ENCODE measurements around the gene PDLIM5. TPM values are rescaled to one million over a fixed set of nuclear protein-coding genes. Genes with fewer than 3 reads are reported as not detected.

PDLIM5 gene
- total RNA-seq, 1 donor from 2014 or later: 60.7 TPM

- Mint-ChIP-seq H3K4me1 (peaks cover 3% of the 10 kb centered on the region), H3K36me3 (no peaks in the 10 kb centered on the region), H3K27me3 (ENCODE audit: low read depth) (no peaks in the 10 kb centered on the region), H3K4me3 (no peak overlapping the region), H3K27ac (no peak overlapping the region), H3K9me3 (no peaks in the 10 kb centered on the region)
- no peak for DNase-seq (ENCODE audit: low spot score in 2 of 2, unreplicated experiment in 2 of 2)
- TF ChIP-seq CTCF (IDR thresholded peaks at IDR 0.05; ENCODE audit: unreplicated experiment): no peak
Observed at GRCh38 chr4:94582517-94582916, 130.8 kb downstream of the PDLIM5 start.

GRCh38 chr4:94583914-94584641 lies 132.3 kb downstream of the PDLIM5 start:
- peaks cover 3% of the 10 kb centered on the region for H3K4me1 Mint-ChIP-seq
- no peak overlapping the region for H3K27ac Mint-ChIP-seq
- H3K4me3 Mint-ChIP-seq: no peak overlapping the region
- H3K36me3 Mint-ChIP-seq: peaks cover 1% of the 10 kb centered on the region
- no peak for TF ChIP-seq CTCF (IDR thresholded peaks at IDR 0.05; ENCODE audit: unreplicated experiment)
- DNase-seq (ENCODE audit: low spot score in 2 of 2, unreplicated experiment in 2 of 2): no peak
- H3K9me3 Mint-ChIP-seq: no peaks in the 10 kb centered on the region
- H3K27me3 Mint-ChIP-seq (ENCODE audit: low read depth): no peaks in the 10 kb centered on the region

GRCh38 chr4:94588896-94589693 lies 137.4 kb downstream of the PDLIM5 start:
- DNase-seq (ENCODE audit: low spot score in 2 of 2, unreplicated experiment in 2 of 2): no peak
- peaks cover 6% of the 10 kb centered on the region for H3K9me3 Mint-ChIP-seq
- no peak for TF ChIP-seq CTCF (IDR thresholded peaks at IDR 0.05; ENCODE audit: unreplicated experiment)
- no peak overlapping the region for H3K27ac Mint-ChIP-seq
- H3K36me3 Mint-ChIP-seq: peaks cover 14% of the 10 kb centered on the region
- no peaks in the 10 kb centered on the region for H3K27me3 Mint-ChIP-seq (ENCODE audit: low read depth)
- no peak overlapping the region for H3K4me3 Mint-ChIP-seq
- H3K4me1 Mint-ChIP-seq: no peaks in the 10 kb centered on the region

GRCh38 chr4:94590493-94590892 lies 138.8 kb downstream of the PDLIM5 start:
- no peak for DNase-seq (ENCODE audit: low spot score in 2 of 2, unreplicated experiment in 2 of 2)
- H3K36me3 Mint-ChIP-seq: peaks cover 14% of the 10 kb centered on the region
- no peaks in the 10 kb centered on the region for H3K4me1 Mint-ChIP-seq
- H3K4me3 Mint-ChIP-seq: no peak overlapping the region
- H3K27me3 Mint-ChIP-seq (ENCODE audit: low read depth): no peaks in the 10 kb centered on the region
- peaks cover 6% of the 10 kb centered on the region for H3K9me3 Mint-ChIP-seq
- no peak for TF ChIP-seq CTCF (IDR thresholded peaks at IDR 0.05; ENCODE audit: unreplicated experiment)
- H3K27ac Mint-ChIP-seq: no peak overlapping the region

GRCh38 chr4:94591289-94591688 lies 139.5 kb downstream of the PDLIM5 start:
- H3K27ac Mint-ChIP-seq: no peak overlapping the region
- TF ChIP-seq CTCF (IDR thresholded peaks at IDR 0.05; ENCODE audit: unreplicated experiment): no peak
- H3K4me1 Mint-ChIP-seq: peaks cover 4% of the 10 kb centered on the region
- no peaks in the 10 kb centered on the region for H3K27me3 Mint-ChIP-seq (ENCODE audit: low read depth)
- no peak for DNase-seq (ENCODE audit: low spot score in 2 of 2, unreplicated experiment in 2 of 2)
- peaks cover 6% of the 10 kb centered on the region for H3K9me3 Mint-ChIP-seq
- H3K36me3 Mint-ChIP-seq: peaks cover 14% of the 10 kb centered on the region
- no peak overlapping the region for H3K4me3 Mint-ChIP-seq

Measured in mesothelial cell of epicardium (in vitro differentiated cells).